Stimulated activated CD8-positive, alpha-beta memory T cell treated with anti-CD3 and anti-CD28 coated beads, Interleukin-4, amount 100 ng/mL, for 4 hours (primary cell): ENCODE results near the gene TREML2.

Experiments used
- DNase-seq, 2 donors: peaks; one replicate each; pipeline ENCODE4 v3.0.0-alpha.2; 2020; ENCODE audit warnings: low read depth in 2 of 2, low spot score in 1 of 2

TREML2 gene

DNA sequence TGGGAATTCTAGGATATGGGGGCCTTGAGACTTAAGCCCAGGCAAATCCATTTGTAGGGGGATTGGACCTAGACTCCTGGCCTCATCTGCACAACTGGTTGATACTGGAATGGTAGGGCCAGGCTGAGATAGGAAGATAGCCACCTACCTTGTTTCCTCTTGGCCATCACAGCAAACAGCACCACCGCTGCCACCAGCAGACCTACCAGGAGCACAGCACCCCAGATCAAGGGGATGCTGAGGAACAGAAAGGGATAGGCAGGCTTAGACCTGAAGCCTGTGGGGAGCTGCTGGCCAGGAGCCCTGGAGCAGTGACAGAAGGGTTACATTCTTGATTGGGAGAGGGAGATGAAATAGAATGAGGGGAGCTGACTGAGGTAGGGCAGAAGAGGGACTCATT lies 50.3 kb downstream of the TREML2 start:
- DNase-seq = no peak

DNA sequence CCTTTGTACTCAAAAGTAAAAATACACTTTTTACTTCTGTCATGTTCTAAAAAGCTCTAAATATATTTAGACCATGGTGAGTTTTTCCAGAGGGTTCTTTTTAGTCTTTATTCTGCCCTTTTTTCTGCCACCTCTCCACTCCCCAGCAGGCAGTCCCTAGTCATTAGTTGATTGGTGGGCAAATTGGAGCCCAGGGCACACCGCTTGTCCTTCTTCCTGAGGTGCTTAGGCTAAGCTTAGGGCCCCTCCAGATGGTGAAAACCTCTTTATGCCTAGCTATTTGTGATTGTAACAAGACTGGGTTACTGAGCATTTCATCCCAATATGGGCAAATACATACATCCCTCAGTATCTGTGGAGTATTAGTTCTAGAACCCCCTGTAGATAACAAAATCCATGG lies 53.0 kb downstream of the TREML2 start:
- no peak for DNase-seq
